HG03565 (cell line): Measurements from ENCODE around the gene GSKIP.
"Not testable (repeated sequence)": the region's sequence is repeated elsewhere in the genome, so short reads cannot be mapped to it uniquely, and the experiment has no call there.

Source experiments
- ATAC-seq: cut with Tn5 transposase; IDR thresholded peaks from one replicate; pipeline ENCODE4 v1.9.1; 2021; ENCODE audit warnings: mild to moderate bottlenecking, moderate library complexity; ENCODE audit not compliant: unreplicated experiment

Gene GSKIP, protein sequence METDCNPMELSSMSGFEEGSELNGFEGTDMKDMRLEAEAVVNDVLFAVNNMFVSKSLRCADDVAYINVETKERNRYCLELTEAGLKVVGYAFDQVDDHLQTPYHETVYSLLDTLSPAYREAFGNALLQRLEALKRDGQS

DNA sequence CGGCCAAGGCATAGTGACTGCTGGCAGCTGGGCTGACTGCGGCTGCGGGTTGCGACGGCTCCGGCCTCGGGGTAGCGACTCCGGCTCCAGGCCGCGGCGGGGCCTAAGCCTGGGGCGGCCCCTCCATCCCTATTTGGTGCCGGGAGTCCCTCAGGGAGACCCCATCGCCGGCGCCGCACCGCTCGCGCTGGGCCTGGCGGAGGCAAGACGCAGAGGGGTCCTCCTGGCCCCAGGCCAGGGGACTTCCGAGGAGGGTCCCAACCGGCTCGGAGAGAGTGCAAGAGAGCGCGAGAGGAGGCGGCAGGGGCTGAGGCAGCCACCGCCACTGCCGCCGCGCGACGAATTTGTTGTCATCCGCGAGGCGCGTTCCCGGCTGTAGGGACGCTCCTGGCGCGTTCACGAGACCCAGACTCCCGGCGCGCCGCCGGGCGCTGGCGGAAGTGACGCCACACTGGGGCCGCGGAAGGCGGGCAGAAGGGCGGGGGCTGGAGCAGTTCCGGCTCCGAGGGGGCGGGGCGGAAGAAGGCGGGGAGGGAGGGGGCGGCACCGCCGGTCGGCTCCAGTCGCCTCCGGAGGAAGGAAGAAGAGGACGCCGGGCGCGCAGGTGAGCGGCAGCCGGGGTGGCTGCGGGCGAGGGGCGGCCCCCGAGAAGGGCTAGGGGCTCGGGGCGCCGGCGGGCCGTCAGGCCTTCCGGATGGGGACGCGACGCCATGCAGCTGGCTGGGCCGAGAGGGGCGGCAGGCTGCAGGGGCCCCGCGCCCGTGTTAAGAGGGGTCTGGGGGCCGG, at the start of gene GSKIP, which contains the start of gene ATG2B:
GSKIP (plus strand) TSS at position 562 of the 786 bp plus-strand sequence. CDS start 18,722 bp downstream, outside the sequence.
ATG2B (minus strand) TSS at position 377 of the 786 bp plus-strand sequence; CDS start at position 12, 365 bp downstream.
- ATAC-seq: peak; percentile 74

DNA sequence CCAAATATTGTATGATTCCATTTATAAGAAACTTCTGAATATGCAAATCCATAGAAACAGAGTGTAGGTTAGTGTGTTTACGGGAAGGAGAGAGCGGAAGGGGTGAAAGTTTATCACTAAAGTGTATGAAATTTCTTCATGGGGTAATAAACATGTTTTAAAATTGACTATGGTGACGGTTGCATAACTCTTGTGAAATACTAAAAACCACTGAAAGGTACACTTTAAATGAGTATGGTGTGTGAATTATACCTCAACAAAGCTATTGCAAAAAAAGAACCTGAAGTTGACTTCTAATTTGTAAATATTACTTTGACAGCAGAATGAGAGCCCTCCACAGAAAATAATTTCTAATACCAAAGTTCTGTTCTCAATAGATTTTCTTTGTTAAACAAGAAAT, 47.2 kb upstream of the GSKIP start:
- ATAC-seq: no peak

- ATAC-seq: no peak
These were observed 44.5 kb upstream of the GSKIP start for GRCh38 chr14:96318836-96319235.

DNA sequence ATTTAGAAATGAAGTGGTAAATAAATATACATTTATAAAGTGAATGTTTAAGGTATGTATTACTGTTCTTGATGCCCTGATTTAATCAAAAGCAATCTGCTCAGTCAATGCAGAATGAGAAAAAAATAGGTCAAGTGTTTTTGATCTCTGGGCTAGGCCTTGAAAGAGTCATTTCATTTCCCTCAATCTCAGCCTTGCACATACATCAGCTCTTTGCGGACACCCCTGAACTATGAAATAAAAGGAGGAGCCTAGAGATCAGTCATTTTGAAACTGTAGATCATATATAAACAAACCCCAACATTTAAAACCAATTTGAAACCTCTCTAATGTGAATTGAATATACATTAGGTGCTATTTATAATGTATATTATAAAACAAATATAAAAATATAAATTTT, 42.7 kb upstream of the GSKIP start:
- no peak for ATAC-seq

GRCh38 chr14:96324219-96324618, 39.1 kb upstream of the GSKIP start:
- ATAC-seq: no peak

DNA sequence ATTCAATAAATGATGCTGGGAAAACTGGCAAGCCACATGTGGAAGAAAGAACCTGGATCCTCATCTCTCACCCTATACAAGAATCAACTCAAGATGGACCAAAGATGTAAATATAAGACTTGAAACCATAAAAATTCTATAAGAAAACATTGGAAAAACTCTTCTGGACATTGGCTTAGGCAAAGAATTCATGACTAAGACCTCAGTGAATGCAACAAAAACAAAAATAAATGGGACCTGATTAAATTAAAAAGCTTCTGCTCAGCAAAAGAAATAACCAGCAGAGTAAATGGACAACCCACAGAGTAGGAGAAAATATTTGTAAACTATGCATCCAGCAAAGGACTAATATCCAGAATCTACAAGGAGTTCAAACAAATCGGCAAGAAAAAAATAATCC, 24.8 kb upstream of the GSKIP start:
- no peak for ATAC-seq

- ATAC-seq: no peak
These were observed 22.0 kb upstream of the GSKIP start for GRCh38 chr14:96341323-96341722.

DNA sequence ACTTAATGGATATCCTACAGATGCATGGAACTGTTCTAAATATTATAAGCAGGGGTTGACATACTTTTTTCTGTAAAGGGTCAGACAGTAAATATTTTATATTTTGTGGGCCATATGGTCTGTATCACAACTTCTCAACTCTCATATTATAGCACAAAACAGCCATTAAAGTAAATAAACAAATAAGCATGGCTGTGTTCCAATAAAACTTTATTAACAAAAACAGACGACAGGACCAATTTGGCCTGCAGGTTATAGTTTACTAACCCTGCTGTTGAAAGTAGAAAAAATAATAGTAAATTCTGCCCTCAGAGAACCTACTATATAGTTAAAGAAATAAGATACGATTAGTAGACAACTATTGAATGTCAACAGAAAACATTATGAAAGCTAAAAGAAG, 17.7 kb upstream of the GSKIP start:
- no peak for ATAC-seq

DNA sequence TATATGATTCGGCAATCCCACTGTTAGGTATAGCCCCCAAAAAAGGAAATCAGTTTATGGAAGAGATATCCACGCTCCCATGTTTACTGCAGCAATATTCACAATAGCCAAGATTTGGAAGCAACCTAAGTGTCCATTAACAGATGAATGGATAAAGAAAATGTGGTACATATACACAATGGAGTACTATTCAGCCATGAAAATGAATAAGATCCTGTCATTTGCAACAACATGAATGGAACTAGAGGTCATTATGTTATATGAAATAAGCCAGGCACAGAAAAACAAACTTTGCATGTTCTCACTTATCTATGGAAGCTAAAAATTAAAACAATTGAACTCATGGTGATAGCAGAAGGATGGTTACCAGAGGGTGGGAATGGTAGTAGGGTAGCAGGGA, 15.4 kb upstream of the GSKIP start:
- not testable (repeated sequence) for ATAC-seq

DNA sequence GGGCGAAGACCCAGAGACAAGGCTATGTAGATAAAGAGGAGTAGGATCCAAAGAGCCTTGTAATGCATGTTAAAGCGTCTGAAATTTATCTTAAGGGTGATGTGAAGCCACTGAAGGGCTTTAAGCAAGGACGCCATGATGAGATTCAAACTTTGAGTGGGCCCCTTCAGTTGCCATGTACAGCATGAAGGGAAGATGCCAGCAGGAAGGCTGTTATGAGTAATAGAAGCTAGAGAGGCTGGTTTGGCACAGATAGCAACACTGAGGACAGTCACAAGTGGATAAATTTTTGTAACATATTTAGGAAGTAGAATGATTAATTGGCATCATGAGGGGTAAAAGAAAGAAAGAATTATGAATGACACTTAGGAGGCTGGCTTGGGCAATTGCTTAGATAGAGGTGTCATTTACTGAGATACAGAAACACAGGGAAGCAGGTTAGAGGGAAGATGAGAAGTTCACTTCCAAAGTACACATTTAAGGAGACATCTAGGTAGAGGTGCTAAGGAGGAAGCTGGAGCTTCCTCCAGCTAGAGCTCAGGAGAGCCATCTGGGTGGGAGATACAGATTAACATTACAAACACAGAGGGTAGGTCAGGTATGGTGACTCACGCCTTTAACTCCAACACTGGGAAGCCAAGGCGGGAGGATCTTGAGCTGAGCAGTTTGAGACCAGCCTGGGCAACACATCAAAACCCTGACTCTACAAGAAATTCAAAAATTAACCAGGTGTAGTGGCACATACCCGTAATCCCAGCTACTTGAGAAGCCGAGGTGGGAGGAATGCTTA, 13.8 kb upstream of the GSKIP start:
- no peak for ATAC-seq

GRCh38 chr14:96351986-96352385, 11.3 kb upstream of the GSKIP start:
- ATAC-seq: no peak

GRCh38 chr14:96352708-96353107, 10.6 kb upstream of the GSKIP start:
- no peak for ATAC-seq

DNA sequence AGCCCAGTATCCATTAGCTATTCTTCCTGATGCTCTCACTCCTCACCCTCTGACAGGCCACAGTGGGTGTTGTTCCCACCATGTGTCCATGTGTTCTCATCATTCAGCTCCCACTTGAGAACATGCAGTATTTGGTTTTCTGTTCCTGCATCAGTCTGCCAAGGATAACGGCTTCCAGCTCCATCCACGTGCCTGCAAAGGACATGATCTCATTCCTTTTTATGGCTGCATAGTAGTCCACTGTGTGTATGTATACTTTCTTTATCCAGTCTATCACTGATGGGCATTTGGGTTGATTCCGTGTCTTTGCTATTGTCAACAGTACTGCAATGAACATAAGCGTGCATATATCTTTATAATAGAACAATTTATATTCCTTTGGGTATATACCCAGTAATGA, 9.1 kb upstream of the GSKIP start:
- ATAC-seq: no peak

DNA sequence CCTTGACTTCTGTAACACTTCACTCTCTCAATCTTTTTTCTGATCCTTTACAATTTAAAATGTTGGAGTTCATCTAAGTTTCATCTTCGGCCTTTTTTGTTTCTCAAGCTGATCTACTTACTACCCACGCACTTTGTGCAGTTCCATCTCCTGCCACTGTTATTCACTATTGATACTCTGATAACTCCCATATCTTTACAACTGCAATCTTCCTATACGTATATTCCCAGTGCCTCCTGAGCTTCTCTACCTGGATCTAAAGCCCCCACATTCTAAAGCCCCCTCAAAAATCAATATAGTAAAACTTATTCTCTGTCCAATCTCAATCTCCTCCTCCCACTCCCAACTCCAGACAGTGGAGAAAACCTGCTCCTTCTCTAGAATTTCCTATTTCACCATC, 6.1 kb upstream of the GSKIP start:
- no peak for ATAC-seq

- no peak for ATAC-seq
These were observed 3.4 kb upstream of the GSKIP start for GRCh38 chr14:96359959-96360358.

- peak; percentile 25 for ATAC-seq
These were observed 1.0 kb upstream of the GSKIP start for GRCh38 chr14:96362071-96362964.

- no peak for ATAC-seq
These were observed 518 bp downstream of the GSKIP start for GRCh38 chr14:96363751-96364336.

DNA sequence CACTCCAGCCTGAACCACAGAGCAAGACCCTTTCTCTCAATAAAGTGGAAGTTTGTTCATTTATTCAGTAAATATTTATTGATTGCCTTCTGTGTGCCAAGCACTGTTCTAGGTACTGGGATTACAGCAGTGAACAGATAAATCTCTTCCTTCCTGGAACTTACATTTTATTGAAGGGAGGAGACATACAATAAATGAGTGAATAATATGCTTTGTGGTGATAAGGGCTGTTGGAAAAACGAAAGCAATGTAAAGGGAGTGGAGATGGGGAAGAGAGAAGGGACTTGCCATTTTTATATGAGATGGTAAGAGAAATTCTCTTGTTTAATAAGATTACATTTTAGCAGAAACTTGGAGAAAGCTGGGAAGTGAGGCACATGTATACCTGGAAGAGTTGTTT, 1.6 kb downstream of the GSKIP start:
- no peak for ATAC-seq

DNA sequence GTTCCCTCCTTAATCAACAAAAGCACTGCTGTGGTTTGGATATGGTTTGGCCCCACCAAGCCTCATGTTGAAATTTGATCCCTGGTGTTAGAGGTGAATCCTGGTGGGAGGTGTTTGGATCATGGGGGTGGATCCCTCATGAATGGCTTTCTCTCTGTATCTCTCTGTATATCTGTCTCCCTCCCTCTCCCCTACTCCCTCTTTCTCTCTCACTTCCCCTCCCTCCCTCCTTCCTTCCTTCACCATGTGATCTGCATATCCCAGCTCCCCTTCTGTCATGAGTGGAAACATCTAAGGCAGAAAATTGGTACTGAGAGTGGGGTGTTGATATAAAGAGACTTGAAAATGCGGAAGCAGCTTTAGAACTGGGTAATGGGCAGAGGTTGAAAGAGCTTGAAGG, 5.2 kb downstream of the GSKIP start:
- ATAC-seq: no peak

DNA sequence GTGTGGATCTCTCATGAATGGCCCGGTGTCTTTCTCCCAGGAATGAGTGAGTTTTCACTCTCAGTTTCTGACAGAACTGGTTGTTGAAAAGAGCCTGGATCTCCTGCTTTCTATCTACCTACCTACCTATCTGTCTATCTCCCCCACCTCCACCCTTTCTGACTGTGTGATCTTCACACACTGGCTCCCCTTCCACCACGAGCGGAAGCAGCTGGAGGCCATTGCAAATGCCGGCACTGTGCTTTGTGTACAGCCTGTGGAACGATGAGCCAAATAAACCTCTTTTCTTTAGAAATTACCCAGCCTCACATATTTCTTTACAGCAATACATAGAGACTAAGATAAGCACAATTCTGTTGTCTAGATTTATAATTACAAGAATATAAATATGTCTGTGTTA, 7.2 kb downstream of the GSKIP start:
- ATAC-seq: no peak
